ENCODE data around the gene CD28.

The CD28 gene

GRCh38 chr2:203704430-203704829 is 2.0 kb upstream of the CD28 start:
- Histone ChIP-seq H3K9ac (ENCODE audit: low read depth, low read length) (no peak overlapping the region), H3K4me1 (ENCODE audit: control insufficient read depth, insufficient read depth, low read length) (no peaks in the 10 kb centered on the region), H3K27me3 (ENCODE audit: control insufficient read depth, insufficient read depth, low read length) (no peaks in the 10 kb centered on the region), H3K4me3 (ENCODE audit: low read length) (no peak overlapping the region), H3K4me2 (ENCODE audit: low read length) (no peak overlapping the region), H3K36me3 (ENCODE audit: insufficient read depth, low read length) (no peaks in the 10 kb centered on the region), H3K9me3 (replicated peaks; ENCODE audit: low read length) (no peaks in the 10 kb centered on the region)

- H3K36me3 ChIP-seq (ENCODE audit: insufficient read depth, low read length), result no peaks in the 10 kb centered on the region
- no peak overlapping the region for H3K4me3 ChIP-seq (ENCODE audit: low read length)
- no peaks in the 10 kb centered on the region for H3K9me3 ChIP-seq (replicated peaks; ENCODE audit: low read length)
- H3K9ac ChIP-seq (ENCODE audit: low read depth, low read length), result no peak overlapping the region
- no peak overlapping the region for H3K4me2 ChIP-seq (ENCODE audit: low read length)
- no peaks in the 10 kb centered on the region for H3K27me3 ChIP-seq (ENCODE audit: control insufficient read depth, insufficient read depth, low read length)
- H3K4me1 ChIP-seq (ENCODE audit: control insufficient read depth, insufficient read depth, low read length), result no peaks in the 10 kb centered on the region
Measured at GRCh38 chr2:203705178-203705577, 1.3 kb upstream of the CD28 start.

GRCh38 chr2:203707530-203707929 is 1.1 kb downstream of the CD28 start:
- no peaks in the 10 kb centered on the region for H3K4me1 ChIP-seq (ENCODE audit: control insufficient read depth, insufficient read depth, low read length)
- H3K4me3 ChIP-seq (ENCODE audit: low read length), result no peak overlapping the region
- H3K27me3 ChIP-seq (ENCODE audit: control insufficient read depth, insufficient read depth, low read length), result no peaks in the 10 kb centered on the region
- no peak overlapping the region for H3K9ac ChIP-seq (ENCODE audit: low read depth, low read length)
- H3K9me3 ChIP-seq (replicated peaks; ENCODE audit: low read length), result no peaks in the 10 kb centered on the region
- H3K36me3 ChIP-seq (ENCODE audit: insufficient read depth, low read length), result no peaks in the 10 kb centered on the region
- H3K4me2 ChIP-seq (ENCODE audit: low read length), result no peak overlapping the region

- no peak overlapping the region for H3K4me2 ChIP-seq (ENCODE audit: low read length)
- no peaks in the 10 kb centered on the region for H3K4me1 ChIP-seq (ENCODE audit: control insufficient read depth, insufficient read depth, low read length)
- no peaks in the 10 kb centered on the region for H3K9me3 ChIP-seq (replicated peaks; ENCODE audit: low read length)
- no peak overlapping the region for H3K9ac ChIP-seq (ENCODE audit: low read depth, low read length)
- no peaks in the 10 kb centered on the region for H3K27me3 ChIP-seq (ENCODE audit: control insufficient read depth, insufficient read depth, low read length)
- no peak overlapping the region for H3K4me3 ChIP-seq (ENCODE audit: low read length)
- H3K36me3 ChIP-seq (ENCODE audit: insufficient read depth, low read length), result no peaks in the 10 kb centered on the region
Measured at GRCh38 chr2:203708846-203709396, 2.5 kb downstream of the CD28 start.

GRCh38 chr2:203709416-203710040 is 3.1 kb downstream of the CD28 start:
- H3K9ac ChIP-seq (ENCODE audit: low read depth, low read length), result no peak overlapping the region
- no peaks in the 10 kb centered on the region for H3K4me1 ChIP-seq (ENCODE audit: control insufficient read depth, insufficient read depth, low read length)
- H3K9me3 ChIP-seq (replicated peaks; ENCODE audit: low read length), result no peaks in the 10 kb centered on the region
- H3K36me3 ChIP-seq (ENCODE audit: insufficient read depth, low read length), result no peaks in the 10 kb centered on the region
- H3K4me2 ChIP-seq (ENCODE audit: low read length), result no peak overlapping the region
- H3K27me3 ChIP-seq (ENCODE audit: control insufficient read depth, insufficient read depth, low read length), result no peaks in the 10 kb centered on the region
- H3K4me3 ChIP-seq (ENCODE audit: low read length), result no peak overlapping the region

GRCh38 chr2:203710226-203710625 is 3.8 kb downstream of the CD28 start:
- H3K4me1 ChIP-seq (ENCODE audit: control insufficient read depth, insufficient read depth, low read length), result no peaks in the 10 kb centered on the region
- no peaks in the 10 kb centered on the region for H3K36me3 ChIP-seq (ENCODE audit: insufficient read depth, low read length)
- H3K4me2 ChIP-seq (ENCODE audit: low read length), result no peak overlapping the region
- H3K27me3 ChIP-seq (ENCODE audit: control insufficient read depth, insufficient read depth, low read length), result no peaks in the 10 kb centered on the region
- H3K9me3 ChIP-seq (replicated peaks; ENCODE audit: low read length), result no peaks in the 10 kb centered on the region
- no peak overlapping the region for H3K9ac ChIP-seq (ENCODE audit: low read depth, low read length)
- H3K4me3 ChIP-seq (ENCODE audit: low read length), result no peak overlapping the region

GRCh38 chr2:203710952-203711351 is 4.5 kb downstream of the CD28 start:
- Histone ChIP-seq H3K9me3 (replicated peaks; ENCODE audit: low read length) (no peaks in the 10 kb centered on the region), H3K4me1 (ENCODE audit: control insufficient read depth, insufficient read depth, low read length) (no peaks in the 10 kb centered on the region), H3K36me3 (ENCODE audit: insufficient read depth, low read length) (no peaks in the 10 kb centered on the region), H3K27me3 (ENCODE audit: control insufficient read depth, insufficient read depth, low read length) (no peaks in the 10 kb centered on the region), H3K9ac (ENCODE audit: low read depth, low read length) (no peak overlapping the region), H3K4me3 (ENCODE audit: low read length) (no peak overlapping the region), H3K4me2 (ENCODE audit: low read length) (no peak overlapping the region)

GRCh38 chr2:203711399-203711798 is 5.0 kb downstream of the CD28 start:
- Histone ChIP-seq H3K4me3 (ENCODE audit: low read length) (no peak overlapping the region), H3K36me3 (ENCODE audit: insufficient read depth, low read length) (no peaks in the 10 kb centered on the region), H3K4me2 (ENCODE audit: low read length) (no peak overlapping the region), H3K4me1 (ENCODE audit: control insufficient read depth, insufficient read depth, low read length) (no peaks in the 10 kb centered on the region), H3K9me3 (replicated peaks; ENCODE audit: low read length) (no peaks in the 10 kb centered on the region), H3K27me3 (ENCODE audit: control insufficient read depth, insufficient read depth, low read length) (no peaks in the 10 kb centered on the region), H3K9ac (ENCODE audit: low read depth, low read length) (no peak overlapping the region)

- no peaks in the 10 kb centered on the region for H3K9me3 ChIP-seq (replicated peaks; ENCODE audit: low read length)
- no peaks in the 10 kb centered on the region for H3K36me3 ChIP-seq (ENCODE audit: insufficient read depth, low read length)
- H3K4me2 ChIP-seq (ENCODE audit: low read length), result no peak overlapping the region
- H3K4me1 ChIP-seq (ENCODE audit: control insufficient read depth, insufficient read depth, low read length), result peaks cover 3% of the 10 kb centered on the region
- no peak overlapping the region for H3K9ac ChIP-seq (ENCODE audit: low read depth, low read length)
- no peak overlapping the region for H3K4me3 ChIP-seq (ENCODE audit: low read length)
- H3K27me3 ChIP-seq (ENCODE audit: control insufficient read depth, insufficient read depth, low read length), result no peaks in the 10 kb centered on the region
Measured at GRCh38 chr2:203713381-203713780, 6.9 kb downstream of the CD28 start.

- H3K27me3 ChIP-seq (ENCODE audit: control insufficient read depth, insufficient read depth, low read length), result no peaks in the 10 kb centered on the region
- peaks cover 6% of the 10 kb centered on the region for H3K4me1 ChIP-seq (ENCODE audit: control insufficient read depth, insufficient read depth, low read length)
- no peak overlapping the region for H3K9ac ChIP-seq (ENCODE audit: low read depth, low read length)
- H3K9me3 ChIP-seq (replicated peaks; ENCODE audit: low read length), result no peaks in the 10 kb centered on the region
- no peaks in the 10 kb centered on the region for H3K36me3 ChIP-seq (ENCODE audit: insufficient read depth, low read length)
- no peak overlapping the region for H3K4me2 ChIP-seq (ENCODE audit: low read length)
- no peak overlapping the region for H3K4me3 ChIP-seq (ENCODE audit: low read length)
Measured at GRCh38 chr2:203714112-203714511, 7.7 kb downstream of the CD28 start.

- no peaks in the 10 kb centered on the region for H3K9me3 ChIP-seq (replicated peaks; ENCODE audit: low read length)
- no peaks in the 10 kb centered on the region for H3K36me3 ChIP-seq (ENCODE audit: insufficient read depth, low read length)
- peaks cover 6% of the 10 kb centered on the region for H3K4me1 ChIP-seq (ENCODE audit: control insufficient read depth, insufficient read depth, low read length)
- H3K4me2 ChIP-seq (ENCODE audit: low read length), result no peak overlapping the region
- no peak overlapping the region for H3K4me3 ChIP-seq (ENCODE audit: low read length)
- no peak overlapping the region for H3K9ac ChIP-seq (ENCODE audit: low read depth, low read length)
- no peaks in the 10 kb centered on the region for H3K27me3 ChIP-seq (ENCODE audit: control insufficient read depth, insufficient read depth, low read length)
Measured at GRCh38 chr2:203715744-203716143, 9.3 kb downstream of the CD28 start.

- no peak overlapping the region for H3K9ac ChIP-seq (ENCODE audit: low read depth, low read length)
- no peak overlapping the region for H3K4me2 ChIP-seq (ENCODE audit: low read length)
- H3K4me3 ChIP-seq (ENCODE audit: low read length), result no peak overlapping the region
- no peaks in the 10 kb centered on the region for H3K27me3 ChIP-seq (ENCODE audit: control insufficient read depth, insufficient read depth, low read length)
- H3K9me3 ChIP-seq (replicated peaks; ENCODE audit: low read length), result no peaks in the 10 kb centered on the region
- peaks cover 16% of the 10 kb centered on the region for H3K4me1 ChIP-seq (ENCODE audit: control insufficient read depth, insufficient read depth, low read length)
- H3K36me3 ChIP-seq (ENCODE audit: insufficient read depth, low read length), result no peaks in the 10 kb centered on the region
Measured at GRCh38 chr2:203718087-203718486, 11.6 kb downstream of the CD28 start.

Data from skeletal muscle satellite cell (primary cell).